Right ventricle myocardium inferior (tissue), 1 donor: ENCODE results near the gene SLC35B4. TPM values are rescaled to one million over a fixed set of nuclear protein-coding genes. Genes with fewer than 3 reads are reported as not detected.

Experiments used
- ATAC-seq: fragments of 200-7000 bp; cut with Tn5 transposase; one replicate; pipeline ENCODE4 v1.9.1; 2020; ENCODE audit warnings: mild to moderate bottlenecking, moderate library complexity
- DNase-seq: peaks from one replicate; pipeline ENCODE4 v3.0.0; 2021; ENCODE audit errors: missing footprints
- intact Hi-C: fragments of 100-400 bp; cut with DNase I; formaldehyde crosslinking; loops from one replicate; pipeline ENCODE4 v1.11.0; 2022
- total RNA-seq: library from RNA; stranded (reverse); fragmentation: NEBNext Ultra II Directional; extraction: Animal tissue kit (Norgen Biotek cat#: 25700); gene quantifications from one replicate; pipeline ENCODE4 v1.2.1, GENCODE V29; 2021
- donor health status: DM: no; HTN: yes; CAD: no; lungs with severe emphysema.

The SLC35B4 gene
- total RNA-seq, 1 donor from 2014 or later: 5.6 TPM

GRCh38 chr7:134337980-134338379, 21.2 kb upstream of the SLC35B4 start:
- DNase-seq (no peak), ATAC-seq (no peak)
- intact Hi-C loops: no loop called here

GRCh38 chr7:134334408-134334807, 17.7 kb upstream of the SLC35B4 start:
- intact Hi-C loops: no loop called here
- ATAC-seq (no peak), DNase-seq (no peak)

GRCh38 chr7:134333943-134334342, 17.2 kb upstream of the SLC35B4 start:
- DNase-seq (no peak), ATAC-seq (no peak)
- intact Hi-C loops: no loop called here

- intact Hi-C loops: no loop called here
- ATAC-seq: no peak
- DNase-seq: no peak
These were observed 16.2 kb upstream of the SLC35B4 start for GRCh38 chr7:134332892-134333291.

- ATAC-seq (no peak), DNase-seq (no peak)
- intact Hi-C loops: no loop called here
These were observed 14.7 kb upstream of the SLC35B4 start for GRCh38 chr7:134331393-134331792.

GRCh38 chr7:134330974-134331373, 14.2 kb upstream of the SLC35B4 start:
- intact Hi-C loops: no loop called here
- ATAC-seq: no peak
- no peak for DNase-seq

GRCh38 chr7:134329614-134330346, 13.1 kb upstream of the SLC35B4 start:
- intact Hi-C loops: no loop called here
- no peak for DNase-seq
- ATAC-seq: no peak

- intact Hi-C loops: no loop called here
- DNase-seq: no peak
- ATAC-seq: no peak
These were observed 12.2 kb upstream of the SLC35B4 start for GRCh38 chr7:134328900-134329299.

- ATAC-seq (no peak), DNase-seq (no peak)
- intact Hi-C loops: no loop called here
These were observed 11.2 kb upstream of the SLC35B4 start for GRCh38 chr7:134327896-134328295.

- intact Hi-C loops: no loop called here
- DNase-seq (no peak), ATAC-seq (no peak)
These were observed 7.4 kb upstream of the SLC35B4 start for GRCh38 chr7:134324107-134324506.

- DNase-seq: no peak
- no peak for ATAC-seq
- intact Hi-C loops: no loop called here
These were observed 3.5 kb upstream of the SLC35B4 start for GRCh38 chr7:134320201-134320600.

- ATAC-seq (no peak), DNase-seq (no peak)
- intact Hi-C loops: no loop called here
These were observed 1.7 kb upstream of the SLC35B4 start for GRCh38 chr7:134318443-134318842.

- DNase-seq (no peak), ATAC-seq (no peak)
- intact Hi-C loops: loop anchor here (1.0 kb wide), 1 partner anchor 38 kb away; no protein-coding TSS in a partner anchor
These were observed 704 bp upstream of the SLC35B4 start for GRCh38 chr7:134317434-134317833.

- intact Hi-C loops: no loop called here
- DNase-seq (no peak), ATAC-seq (peak; percentile 1)
These were observed 821 bp downstream of the SLC35B4 start for GRCh38 chr7:134315679-134316538.

GRCh38 chr7:134313543-134313942, 3.2 kb downstream of the SLC35B4 start:
- DNase-seq (no peak), ATAC-seq (no peak)
- intact Hi-C loops: no loop called here

GRCh38 chr7:134312717-134313116, 4.0 kb downstream of the SLC35B4 start:
- DNase-seq: no peak
- no peak for ATAC-seq
- intact Hi-C loops: no loop called here

- DNase-seq (no peak), ATAC-seq (no peak)
- intact Hi-C loops: no loop called here
These were observed 4.9 kb downstream of the SLC35B4 start for GRCh38 chr7:134311807-134312206.

GRCh38 chr7:134308548-134308947, 8.2 kb downstream of the SLC35B4 start:
- DNase-seq (no peak), ATAC-seq (no peak)
- intact Hi-C loops: no loop called here

GRCh38 chr7:134307320-134307719, 9.4 kb downstream of the SLC35B4 start:
- intact Hi-C loops: no loop called here
- DNase-seq (no peak), ATAC-seq (no peak)

GRCh38 chr7:134302120-134302519, 14.6 kb downstream of the SLC35B4 start:
- ATAC-seq: no peak
- intact Hi-C loops: no loop called here
- DNase-seq: no peak
